GM10847 (cell line): ENCODE measurements around the gene AP1AR.

Experiments used
- POLR2A ChIP-seq: IDR thresholded peaks from 2 replicates; pipeline ENCODE4 v1.6.1; 2011; ENCODE audit not compliant: insufficient read length; ENCODE audit errors: extremely low read depth

AP1AR gene

DNA sequence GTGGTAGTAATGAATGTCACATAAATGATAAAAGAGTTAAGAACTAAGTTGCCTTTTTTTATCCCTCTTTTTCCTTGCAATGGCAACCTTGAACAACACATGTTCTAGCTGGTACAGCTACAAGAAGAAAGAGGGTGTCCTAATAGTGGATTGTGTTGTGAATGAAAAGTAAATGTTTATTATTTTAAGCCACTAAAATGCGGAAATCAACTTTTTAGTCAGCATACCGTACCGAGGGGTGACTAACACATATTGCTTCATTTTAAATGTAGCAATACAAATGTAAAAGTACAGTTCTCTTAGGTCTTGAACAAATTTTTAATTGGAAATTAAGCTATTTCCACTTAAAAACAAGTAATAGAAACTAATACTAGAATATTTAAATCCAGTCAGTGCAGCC, 17.7 kb upstream of the AP1AR start:
- TF ChIP-seq POLR2A = no peak

DNA sequence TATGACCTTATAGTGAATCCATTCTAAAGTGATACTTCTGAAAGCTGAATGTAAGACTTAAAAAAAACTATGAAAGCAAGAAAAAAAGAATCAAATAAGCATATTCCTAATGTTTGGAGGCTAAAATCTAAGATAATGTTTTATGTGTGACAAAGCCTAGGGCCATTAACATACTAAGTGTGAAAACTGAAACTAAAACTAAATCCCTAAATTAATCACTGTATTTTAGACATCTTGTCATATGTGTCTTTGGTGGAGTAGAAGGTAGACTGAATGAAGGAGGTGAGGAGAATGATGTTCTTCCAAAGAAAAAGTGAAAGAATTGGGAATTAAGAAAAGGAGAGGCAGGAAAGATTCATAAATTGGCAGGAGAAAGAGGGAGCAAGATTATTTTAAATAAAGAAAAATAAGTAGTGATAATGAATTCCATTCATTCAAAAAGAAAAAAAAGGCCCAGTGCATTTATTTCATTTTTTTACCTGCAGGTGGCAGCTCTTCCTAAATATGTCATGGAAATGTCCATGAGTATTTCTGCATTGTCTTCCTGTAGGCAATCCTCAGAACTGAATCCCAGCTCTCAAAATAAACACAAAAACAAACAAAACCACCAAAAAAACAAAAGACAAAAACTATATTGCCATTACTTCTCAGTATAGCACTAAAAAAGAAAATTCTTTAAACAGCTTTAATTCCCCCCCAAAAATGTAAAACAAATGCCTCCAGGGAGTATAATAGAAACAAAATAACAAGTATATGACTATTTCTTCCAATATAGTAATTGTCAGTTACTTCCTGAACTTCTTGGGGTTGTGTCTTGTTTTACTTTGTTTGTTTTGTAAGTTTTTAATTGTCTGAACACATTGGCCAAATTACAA, 17.0 kb upstream of the AP1AR start:
- no peak for TF ChIP-seq POLR2A

- no peak for TF ChIP-seq POLR2A
These were observed 11.7 kb upstream of the AP1AR start for GRCh38 chr4:112219826-112220366.

DNA sequence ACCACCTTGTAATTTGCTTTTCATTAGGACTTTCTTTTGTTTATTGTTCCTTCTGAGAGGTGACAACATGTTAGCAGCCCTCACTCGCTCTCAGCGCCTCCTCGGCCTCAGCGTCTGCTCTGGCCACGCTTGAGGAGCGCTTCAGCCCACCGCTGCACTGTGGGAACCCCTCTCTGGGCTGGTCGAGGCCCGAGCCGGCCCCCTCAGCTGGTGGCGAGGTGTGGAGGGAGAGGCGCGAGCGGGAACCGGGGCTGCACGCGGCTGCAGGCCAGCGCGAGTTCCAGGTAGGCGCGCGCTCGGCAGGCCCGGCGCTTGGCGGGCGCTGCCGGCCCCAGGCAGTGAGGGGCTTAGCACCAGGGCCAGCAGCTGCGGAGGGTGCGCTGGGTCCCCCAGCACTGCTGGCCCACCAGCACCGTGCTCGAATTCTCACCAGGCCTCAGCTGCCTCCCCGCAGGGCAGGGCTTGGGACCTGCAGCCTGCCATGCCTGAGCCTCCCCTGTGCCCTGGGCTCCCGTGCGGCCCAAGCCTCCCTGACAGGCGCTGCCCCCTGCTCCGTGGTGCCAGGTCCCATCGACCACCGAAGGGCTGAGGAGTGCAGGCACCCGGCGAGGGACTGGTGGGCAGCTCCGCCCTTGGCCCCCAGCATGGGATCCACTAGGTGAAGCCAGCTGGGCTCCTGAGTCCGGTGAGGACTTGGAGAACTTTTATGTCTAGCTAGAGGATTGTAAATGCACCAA, 9.2 kb upstream of the AP1AR start:
- TF ChIP-seq POLR2A = no peak

DNA sequence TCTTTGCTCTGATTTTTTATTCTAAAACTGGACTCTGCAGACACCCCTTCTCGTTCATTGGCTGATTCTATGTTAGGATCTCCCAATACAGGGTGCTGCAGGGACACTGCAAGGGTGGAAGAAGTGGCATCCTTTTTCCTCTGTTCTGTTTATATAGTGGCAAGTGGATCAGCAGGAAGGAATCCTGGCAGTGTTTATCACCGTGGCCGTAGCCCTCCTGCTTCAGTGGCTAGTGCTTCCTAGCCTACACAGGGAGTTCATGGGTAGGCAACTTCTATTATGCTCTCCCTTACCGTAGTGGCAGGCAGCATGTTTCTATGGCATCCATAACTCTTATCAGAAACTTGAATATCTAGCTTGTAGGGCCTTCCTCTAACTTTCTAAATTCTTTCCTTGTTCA, 6.4 kb upstream of the AP1AR start:
- no peak for TF ChIP-seq POLR2A

DNA sequence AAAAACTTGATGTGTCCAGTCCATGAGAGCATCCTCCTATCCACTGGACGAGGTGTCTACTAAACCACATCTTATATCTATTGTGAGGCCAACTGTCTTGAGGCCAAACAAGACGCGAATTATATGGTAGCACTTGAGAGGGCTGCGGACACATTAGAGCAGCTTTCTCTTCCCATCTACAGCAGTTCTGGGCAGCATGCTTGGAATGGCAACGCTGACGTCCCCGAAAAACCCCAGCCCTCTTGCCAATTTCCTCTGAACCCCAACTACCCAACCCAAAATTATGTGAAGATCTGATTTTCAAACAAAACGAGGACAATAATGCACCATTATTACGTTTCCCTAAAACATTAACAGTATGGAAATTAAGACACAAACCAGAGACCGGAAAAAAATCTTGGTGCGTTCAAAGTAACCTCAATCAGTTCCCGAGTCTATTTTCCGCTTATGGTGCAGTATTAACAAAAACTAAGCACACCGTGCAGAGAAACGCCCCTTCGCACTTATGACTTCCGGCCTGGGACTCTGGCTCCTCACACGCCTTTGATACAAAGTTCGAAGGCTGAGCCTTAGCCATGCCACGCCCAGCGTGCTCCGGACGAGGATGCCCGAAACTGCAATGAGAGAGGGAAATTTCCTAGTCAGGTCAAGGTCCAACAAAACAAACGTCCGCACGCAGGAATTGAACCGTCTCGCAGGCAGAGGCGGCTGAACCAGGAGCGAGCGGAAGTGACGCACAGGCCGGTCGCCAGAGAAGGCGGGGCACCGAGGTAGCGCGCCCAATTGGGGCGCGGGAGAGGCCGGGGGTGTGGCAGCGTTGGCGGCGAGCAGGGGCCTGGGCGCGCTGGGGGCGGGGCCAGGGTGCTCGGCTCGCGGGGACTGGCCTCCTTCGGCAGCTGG, 458 bp upstream of the AP1AR start:
- TF ChIP-seq POLR2A = no peak

- TF ChIP-seq POLR2A = no peak
These were observed 3.5 kb downstream of the AP1AR start for GRCh38 chr4:112234952-112235609.

- no peak for TF ChIP-seq POLR2A
These were observed 4.5 kb downstream of the AP1AR start for GRCh38 chr4:112236040-112236439.

DNA sequence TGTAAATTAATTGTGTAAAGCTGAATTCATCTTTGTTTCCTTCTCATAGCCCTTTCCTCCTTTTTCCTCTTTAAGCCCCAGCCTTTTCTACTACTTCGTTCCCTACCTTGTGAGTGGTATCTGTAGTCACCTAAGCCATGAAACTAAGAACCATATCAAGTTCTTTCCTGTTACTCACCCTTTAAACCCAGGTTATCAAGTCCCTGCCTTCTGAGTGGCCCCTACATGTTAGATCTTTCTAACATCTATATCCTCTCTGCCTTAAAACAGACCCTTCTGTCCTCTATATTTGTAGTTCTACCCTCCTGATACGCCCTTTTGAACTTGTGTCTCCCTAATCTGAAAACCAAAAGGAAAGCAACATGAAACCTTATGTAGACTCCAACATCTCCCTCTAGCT, 7.2 kb downstream of the AP1AR start:
- no peak for TF ChIP-seq POLR2A

- no peak for TF ChIP-seq POLR2A
These were observed 13.8 kb downstream of the AP1AR start for GRCh38 chr4:112245383-112245782.

- TF ChIP-seq POLR2A = no peak
These were observed 15.4 kb downstream of the AP1AR start for GRCh38 chr4:112247021-112247420.

DNA sequence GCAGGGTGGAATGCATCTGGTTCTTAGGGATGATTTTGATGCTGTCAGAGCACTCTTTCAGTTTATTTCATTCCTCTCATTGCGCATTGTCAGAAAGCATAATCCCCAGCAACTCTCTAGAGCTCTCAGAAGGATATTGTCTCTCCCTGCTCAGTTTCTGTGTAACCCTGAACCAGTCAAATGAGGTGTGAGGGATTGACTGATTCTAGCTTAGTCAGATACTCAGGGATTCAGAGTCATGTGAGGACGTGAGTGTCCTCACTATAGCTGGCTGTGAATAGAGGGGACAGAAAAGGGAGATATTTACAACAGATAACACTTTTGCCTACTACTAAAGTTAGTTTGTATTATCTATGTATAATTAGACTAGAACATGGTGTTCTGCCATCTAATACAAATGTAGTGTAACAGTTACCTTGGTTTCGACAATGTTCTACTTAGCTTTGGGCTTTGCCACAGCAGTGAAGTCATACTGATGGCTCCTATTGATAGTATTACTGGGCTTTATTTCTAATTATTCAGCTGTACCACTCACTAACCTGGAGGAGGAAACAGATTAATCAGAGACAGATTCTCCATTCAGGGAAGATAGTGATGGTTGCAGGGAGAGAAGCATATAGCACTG, 19.5 kb downstream of the AP1AR start:
- no peak for TF ChIP-seq POLR2A

GRCh38 chr4:112252234-112252633, 20.6 kb downstream of the AP1AR start:
- TF ChIP-seq POLR2A = no peak

GRCh38 chr4:112253382-112254000, 21.9 kb downstream of the AP1AR start:
- TF ChIP-seq POLR2A = no peak
